Activated CD8-positive, alpha-beta memory T cell treated with anti-CD3 and anti-CD28 coated beads for 36 hours (primary cell): ENCODE measurements around the gene TMEM179. TPM values are rescaled to one million over a fixed set of nuclear protein-coding genes. Genes with fewer than 3 reads are reported as not detected.
"Not testable (repeated sequence)": the region's sequence is repeated elsewhere in the genome, so short reads cannot be mapped to it uniquely, and the experiment has no call there.

Experiments used
- CTCF ChIA-PET: fragments of 350-600 bp; sonication (Branson Sonifier 250); formaldehyde crosslinking; loops from one replicate; lab custom pipeline; 2021; ENCODE audit warnings: antibody characterized with exemption; lab: Charles Lee
- POLR2A ChIA-PET: fragments of 350-600 bp; sonication (Branson Sonifier 250); formaldehyde crosslinking; loops from one replicate; lab custom pipeline; 2021; ENCODE audit warnings: antibody characterized with exemption; lab: Charles Lee
- total RNA-seq, 2 experiments: library from RNA; stranded (reverse); gene quantifications; one replicate each; pipeline ENCODE4 v1.2.3, GENCODE V29; 2021

Gene TMEM179
- total RNA-seq, 2 experiments from 2014 or later, result not detected

DNA sequence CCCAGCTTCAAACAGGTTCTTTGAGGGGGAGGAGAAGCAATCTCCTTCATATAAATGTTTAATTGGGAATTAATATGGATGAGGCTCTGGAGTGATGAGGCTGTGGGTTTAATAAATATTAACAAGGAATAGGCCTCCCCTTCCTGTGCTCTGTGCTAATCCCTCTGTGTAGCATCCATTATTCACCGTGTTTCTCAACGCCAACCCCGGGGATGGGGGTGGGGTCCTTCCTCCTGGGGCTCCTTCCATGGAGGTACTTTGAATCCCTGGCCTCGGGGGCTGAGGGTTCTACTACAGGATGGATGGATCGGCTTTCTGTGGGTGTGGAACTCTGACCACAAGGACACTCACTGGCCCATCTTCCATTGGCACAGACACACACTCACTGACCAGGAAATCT is 34.9 kb upstream of the TMEM179 start:
- CTCF ChIA-PET, result interaction anchor here (1.2 to 1.3 kb wide), 2 partner anchors 70 to 545 kb away, joined by 3 to 4 read pairs; no protein-coding TSS in a partner anchor

DNA sequence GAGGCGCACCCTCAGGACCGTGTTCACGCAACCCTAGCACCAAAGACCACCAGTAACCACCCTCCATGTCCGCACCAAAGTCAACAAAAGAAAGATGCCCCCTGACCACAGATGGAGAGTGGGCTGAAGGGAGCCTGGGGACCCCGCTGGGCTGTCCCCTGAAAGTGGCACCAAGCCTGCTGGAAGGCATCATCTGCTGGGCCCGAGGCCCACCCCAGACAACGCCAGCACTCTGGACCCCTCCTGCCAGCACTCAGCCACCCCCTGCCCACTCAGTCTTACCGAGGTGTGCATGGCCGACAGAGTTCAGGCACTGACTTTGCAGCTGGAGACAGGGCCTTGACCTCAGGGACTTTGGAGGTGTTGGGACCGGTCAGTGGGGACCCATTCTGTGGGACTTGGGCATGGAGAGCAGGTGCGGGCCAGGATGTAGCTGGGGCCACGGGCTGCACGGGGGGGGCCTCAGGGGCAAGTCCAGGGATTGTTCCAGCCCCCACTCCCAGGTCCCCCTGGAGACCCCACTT is 34.4 kb upstream of the TMEM179 start:
- ChIA-PET POLR2A (no interaction called here), CTCF (no interaction called here)

More for the DNA sequence above, 34.9 kb upstream of the TMEM179 start:
- POLR2A ChIA-PET, result no interaction called here

DNA sequence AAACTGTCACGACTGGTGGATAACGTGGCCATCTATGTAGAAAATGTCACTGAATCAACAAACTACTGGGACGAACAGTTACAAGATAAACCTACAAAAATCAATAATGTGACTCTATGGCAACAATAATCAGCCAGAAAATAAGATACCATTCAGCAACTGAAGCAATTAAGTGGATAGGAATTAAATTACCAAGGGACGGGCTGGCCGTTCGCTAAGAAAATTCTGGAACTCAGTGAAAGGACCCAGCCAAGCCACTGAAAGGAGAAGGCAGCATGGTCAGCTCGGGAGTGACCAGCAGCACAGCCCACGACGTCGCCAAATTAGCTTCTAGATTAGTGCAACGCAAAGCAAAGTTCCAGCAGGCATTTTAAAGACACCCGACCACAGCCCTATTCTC is 33.6 kb upstream of the TMEM179 start:
- ChIA-PET CTCF (no interaction called here), POLR2A (no interaction called here)

DNA sequence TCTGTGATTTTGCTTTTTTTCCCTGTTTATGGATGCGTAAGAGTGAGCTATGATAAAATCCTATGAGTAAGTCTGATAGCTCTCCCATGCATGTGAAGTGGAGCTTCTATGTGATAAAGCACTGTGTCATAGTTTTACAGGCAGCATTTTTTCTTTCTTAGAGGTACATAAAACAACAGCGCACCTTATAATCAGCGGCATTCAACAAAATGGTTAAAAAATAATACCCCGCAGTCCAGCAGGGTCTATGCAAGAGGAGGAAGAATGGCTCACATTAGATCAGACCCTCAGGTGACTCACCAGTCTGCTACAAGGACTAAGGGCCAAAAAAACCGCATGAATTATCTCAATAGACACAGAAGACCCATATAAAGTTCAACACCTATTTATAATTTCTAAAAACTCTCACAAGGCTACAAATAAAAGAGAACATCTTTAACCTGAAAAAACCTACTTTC is 33.0 kb upstream of the TMEM179 start:
- CTCF ChIA-PET, result no interaction called here
- POLR2A ChIA-PET, result no interaction called here

DNA sequence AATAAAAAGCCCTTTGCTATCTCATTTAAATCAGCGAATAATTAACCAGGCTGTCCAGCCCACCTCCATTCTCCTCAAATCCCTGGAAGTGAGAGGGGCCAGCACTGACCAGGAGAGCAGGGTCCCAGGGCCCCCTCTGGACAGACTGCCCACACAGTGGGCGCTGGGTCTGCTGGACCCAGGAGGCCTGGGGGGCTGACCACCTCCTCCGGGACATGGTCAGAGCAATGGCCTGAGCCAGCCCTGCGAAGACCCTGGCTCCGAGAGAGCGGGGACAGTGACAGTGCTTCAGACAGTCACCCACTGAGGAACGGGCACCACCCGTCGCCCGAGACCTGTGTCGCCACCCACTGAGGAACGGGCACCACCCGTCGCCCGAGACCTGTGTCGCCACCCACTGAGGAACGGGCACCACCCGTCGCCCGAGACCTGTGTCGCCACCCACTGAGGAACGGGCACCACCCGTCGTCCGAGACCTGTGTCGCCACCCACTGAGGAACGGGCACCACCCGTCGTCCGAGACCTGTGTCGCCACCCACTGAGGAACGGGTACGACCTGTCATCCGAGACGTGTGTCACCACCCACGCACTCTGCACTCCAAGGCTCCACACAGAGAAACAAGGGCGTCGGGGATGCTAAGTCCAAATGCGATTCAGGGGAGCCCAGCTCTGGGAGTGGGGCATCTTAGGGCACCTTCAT is 32.4 kb upstream of the TMEM179 start:
- CTCF ChIA-PET, POLR2A ChIA-PET: not testable (repeated sequence)

DNA sequence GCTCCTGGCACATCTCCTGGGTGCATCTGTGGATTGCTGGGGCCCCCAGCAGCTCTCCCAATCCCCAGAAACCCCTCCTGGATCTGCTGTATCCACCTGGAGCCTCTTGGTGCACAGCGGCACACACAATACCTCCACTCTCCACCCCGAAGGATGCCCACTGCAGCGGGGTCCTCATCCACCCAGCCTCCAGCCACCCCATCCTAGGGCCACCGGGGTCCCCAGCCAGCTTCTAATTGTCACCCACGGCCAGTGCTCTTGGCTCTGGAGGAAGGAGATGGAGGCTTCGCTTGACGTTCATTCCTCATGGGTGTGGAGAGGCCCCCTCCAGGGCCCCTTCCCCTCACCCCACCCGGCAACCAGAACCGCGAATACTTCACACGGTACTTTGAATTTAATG is 31.6 kb upstream of the TMEM179 start:
- ChIA-PET POLR2A (no interaction called here), CTCF (interaction anchor here (0.9 kb wide), 1 partner anchor 12 kb away, joined by 4 read pairs; no protein-coding TSS in a partner anchor)

DNA sequence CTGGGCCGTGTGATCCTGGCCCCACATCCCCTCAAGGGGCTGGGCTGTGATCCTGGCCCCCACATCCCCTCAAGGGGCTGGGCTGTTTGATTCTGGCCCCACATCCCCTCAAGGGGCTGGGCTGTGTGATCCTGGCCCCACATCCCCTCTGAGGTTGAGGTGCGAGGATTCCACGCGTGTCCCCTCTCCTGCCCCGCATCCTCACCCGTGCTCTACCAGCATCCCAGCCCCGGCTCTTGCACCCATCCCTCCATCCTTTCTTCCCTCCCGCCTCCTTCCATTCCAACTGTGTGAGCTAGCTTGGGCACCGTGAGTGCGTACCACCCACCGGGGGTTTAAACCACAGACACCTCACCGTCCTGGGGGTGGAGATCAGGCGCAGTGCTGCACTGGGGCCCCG is 31.1 kb upstream of the TMEM179 start:
- ChIA-PET CTCF (interaction anchor here (0.9 kb wide), 1 partner anchor 12 kb away, joined by 4 read pairs; no protein-coding TSS in a partner anchor), POLR2A (no interaction called here)

DNA sequence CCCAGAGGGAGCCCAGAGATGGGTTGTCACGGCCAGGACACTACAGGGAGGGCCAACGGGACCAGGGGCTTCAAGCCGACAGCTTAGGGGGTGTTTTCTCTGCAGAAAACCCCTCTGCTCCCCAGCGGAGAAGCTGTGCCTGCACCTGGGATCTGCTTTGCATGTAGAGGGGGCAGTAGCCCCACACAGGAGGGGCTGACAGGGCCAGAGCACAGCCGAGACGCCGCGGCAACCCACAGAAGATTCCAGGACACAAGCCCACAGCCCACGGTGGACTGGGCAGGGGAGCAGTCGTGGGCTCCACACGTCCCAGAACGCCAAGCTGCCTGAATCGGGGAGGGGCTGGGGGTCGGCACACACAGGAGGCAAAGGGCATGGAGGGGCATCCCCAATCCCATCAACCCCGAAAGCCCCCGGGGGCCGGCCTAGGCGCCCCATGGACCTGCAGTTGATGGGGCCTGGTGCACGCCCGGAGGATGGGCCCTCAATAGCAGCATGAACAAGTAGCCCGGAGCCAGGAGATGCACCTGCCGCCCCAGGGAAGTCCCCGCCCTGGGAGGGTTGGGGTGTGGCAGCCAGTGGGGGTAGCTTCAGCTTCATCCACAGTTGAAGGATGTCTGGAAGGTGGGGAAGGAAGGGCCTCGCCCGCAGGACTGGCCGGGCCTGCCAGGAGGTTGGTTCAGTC is 30.5 kb upstream of the TMEM179 start:
- ChIA-PET CTCF (no interaction called here), POLR2A (no interaction called here)

DNA sequence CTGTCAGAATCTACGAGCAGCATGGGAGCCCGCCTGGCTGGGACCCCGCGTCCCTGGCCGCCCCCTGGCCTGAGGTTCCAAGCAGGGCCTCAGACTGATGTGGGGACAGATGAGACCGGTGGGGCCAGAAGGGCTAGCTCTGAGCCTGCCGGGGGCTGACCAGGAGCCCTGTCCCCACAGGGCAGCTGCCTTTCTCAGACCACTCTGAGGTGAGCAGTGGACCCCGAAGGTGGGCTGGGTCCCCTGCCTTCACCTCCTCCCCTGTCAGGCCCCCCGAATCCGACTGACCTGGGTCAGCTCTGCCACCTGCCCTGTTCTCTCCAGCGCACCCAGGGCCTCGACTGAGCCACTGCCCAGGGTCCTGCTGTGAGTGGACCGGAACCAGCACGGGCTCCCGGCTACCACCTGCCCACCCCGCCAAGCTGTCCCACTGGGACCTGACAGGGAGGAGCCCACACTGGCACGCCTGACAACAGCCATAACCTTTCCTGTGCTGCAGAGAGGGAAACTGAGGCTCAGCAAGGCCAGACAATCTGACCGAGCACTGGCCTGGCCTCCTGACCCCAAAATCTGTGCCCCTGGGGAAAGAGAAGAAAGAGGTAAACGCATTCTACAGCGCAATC is 29.7 kb upstream of the TMEM179 start:
- POLR2A ChIA-PET, result no interaction called here

DNA sequence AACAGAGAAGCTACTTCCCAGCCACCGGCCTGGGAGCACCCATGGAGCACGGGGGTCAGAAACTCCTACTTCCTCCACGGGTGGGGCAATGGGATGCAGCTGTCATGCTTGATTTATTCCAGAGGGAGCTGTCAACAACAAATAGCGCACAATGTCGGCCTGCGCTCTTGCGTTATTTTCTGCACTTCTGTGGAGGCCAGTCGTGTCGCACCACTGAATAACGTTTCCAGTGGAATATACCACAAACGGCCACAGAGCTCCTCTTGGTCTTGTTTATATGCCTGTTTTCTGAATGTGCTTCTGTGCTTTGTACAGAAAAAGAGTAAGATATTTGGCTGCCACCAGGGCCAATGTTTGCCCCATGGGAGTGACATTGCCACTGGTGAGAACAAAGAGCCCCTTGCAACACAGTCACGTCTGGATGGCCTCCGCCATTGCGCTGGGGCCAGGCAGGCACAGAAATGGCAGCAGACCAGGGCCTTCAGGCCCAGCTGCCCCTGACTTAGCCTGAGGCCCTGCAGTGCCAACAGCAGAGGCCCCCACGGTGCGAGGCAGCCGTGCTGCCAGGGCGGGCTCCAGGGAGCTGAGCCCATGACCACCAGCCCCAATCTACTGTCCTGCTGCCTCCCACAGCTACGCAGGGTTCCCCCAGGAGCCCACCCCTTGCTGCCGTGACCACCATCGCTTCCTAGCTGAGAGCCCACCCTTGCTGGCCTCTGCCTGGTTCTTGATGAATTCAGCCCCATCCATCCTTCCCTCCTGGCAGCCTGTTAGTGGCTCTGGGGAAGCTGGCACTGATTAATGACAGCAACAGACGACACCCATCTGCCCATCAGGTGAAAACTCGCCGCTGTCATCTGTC is 28.9 kb upstream of the TMEM179 start:
- ChIA-PET CTCF (interaction anchor here (0.6 kb wide), 1 partner anchor 30 kb away, joined by 3 read pairs; no protein-coding TSS in a partner anchor), POLR2A (no interaction called here)

More for the DNA sequence above, 29.7 kb upstream of the TMEM179 start:
- CTCF ChIA-PET, result no interaction called here

DNA sequence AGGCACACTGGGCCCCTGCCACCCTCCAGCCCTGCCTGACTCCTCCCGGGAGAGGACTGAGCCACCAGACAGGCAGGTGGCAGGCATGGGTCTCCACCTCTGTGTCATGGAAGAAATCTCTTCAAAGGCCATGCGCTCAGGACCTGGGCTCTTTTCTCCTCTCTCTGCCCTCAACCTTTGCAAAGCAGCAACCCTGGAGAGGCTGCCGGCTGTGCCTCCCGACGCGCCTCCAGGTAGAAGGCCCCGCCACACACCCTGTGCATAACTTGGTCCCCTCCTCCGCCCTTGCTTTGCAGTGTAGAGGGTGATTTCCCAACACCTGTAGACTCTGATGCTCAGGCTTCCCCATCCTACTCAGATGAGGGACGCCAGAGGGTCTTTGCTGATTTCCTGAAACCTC is 28.2 kb upstream of the TMEM179 start:
- POLR2A ChIA-PET, result no interaction called here
- CTCF ChIA-PET, result no interaction called here

DNA sequence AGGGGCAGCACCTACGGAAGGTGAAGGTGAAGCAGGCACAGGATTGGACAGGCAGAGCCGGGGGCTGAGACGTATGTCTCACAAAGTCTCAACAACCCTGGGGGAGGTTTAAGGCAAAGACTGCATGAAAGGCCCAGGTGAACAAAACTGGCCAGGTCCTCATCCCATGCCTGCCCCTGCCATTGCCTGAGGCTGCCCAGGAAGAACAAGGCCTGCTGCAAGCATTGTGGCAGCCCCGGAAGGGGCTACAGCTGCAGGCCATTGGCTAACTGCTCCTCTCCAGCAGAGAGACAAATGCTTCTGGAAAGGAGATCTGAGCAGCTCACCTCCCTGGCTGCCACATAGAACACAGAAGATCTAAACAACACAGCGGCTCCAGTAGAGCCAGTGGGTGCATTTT is 20.4 kb upstream of the TMEM179 start:
- ChIA-PET CTCF (no interaction called here), POLR2A (no interaction called here)

DNA sequence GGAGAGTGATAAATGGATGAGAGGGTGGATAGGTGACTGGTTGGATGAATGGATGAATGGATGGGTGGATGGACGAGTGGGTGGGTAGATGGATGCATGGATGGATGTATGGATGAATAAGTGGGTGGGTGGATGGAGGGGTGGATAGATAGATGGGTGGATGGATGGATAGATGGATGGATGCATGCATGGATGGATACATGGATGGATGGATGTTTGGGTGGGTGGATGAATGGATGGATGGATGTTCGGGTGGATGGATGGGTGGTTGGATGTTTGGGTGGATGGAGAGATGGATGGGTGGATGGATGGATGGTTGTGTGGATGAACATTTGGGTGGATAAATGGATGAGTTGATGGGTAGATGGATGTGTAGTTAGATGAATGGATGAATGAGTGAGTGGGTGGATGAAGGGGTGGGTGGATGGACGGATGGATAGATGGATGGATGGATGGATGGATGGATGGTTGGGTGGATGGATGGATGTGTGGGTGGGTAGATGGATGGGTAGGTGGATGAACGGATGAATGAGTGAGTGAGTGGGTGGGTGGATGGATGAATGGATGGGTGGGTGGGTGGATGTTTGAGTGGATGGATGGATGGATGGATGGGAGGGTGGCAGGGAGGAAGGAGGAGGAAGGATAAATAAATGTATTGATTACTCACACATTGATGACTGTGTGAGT is 9.7 kb upstream of the TMEM179 start:
- POLR2A ChIA-PET, result no interaction called here
- CTCF ChIA-PET, result no interaction called here

DNA sequence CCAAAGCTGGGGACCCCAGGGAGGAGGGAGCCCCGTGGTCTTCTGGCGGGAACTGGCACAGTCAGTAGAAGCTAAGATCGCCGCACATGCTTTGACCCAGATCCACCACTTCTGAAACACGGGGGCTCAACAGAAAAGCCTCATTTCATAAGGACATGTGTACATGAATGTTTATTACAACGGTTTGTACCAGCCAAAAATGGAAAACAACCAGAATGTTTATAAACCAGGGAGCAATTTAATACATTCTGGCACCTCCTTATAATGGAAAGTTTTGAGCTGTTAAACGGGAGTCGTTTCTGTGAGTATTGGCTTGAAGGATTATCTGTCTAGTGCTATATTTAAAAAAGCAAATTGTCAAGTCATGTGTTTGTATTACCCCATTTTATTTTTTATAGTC is 7.3 kb upstream of the TMEM179 start:
- POLR2A ChIA-PET, result interaction anchor here (0.6 kb wide), 1 partner anchor 10 kb away, joined by 4 read pairs; no protein-coding TSS in a partner anchor
- CTCF ChIA-PET, result no interaction called here

DNA sequence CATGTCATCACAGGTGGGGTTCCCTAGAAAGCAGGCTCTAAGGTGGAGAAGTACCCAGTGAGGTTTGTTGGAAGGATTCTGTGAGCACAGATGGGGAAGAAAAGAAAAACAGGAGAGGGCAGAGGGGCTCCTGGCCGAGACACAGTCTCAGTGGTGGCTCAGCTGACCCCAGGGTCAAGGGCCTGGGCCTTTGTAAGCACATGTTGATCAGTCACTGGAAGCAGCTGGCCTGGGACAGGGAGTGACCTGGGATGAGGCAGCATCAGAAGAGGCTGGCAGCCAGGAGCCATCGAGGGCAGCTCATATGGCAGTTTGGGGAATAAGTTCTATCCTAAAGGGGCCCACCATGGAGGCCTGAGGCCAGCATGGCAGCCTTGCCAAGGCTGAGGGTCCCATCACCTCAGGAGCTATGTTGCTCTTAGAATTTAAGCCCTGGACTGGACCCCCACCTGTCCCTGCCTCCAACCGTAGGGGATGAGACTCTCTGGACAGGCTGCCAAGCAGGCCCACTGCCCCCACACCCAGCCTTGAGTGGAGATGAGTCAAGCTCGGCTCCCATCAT is 6.3 kb upstream of the TMEM179 start:
- ChIA-PET POLR2A (no interaction called here), CTCF (no interaction called here)

DNA sequence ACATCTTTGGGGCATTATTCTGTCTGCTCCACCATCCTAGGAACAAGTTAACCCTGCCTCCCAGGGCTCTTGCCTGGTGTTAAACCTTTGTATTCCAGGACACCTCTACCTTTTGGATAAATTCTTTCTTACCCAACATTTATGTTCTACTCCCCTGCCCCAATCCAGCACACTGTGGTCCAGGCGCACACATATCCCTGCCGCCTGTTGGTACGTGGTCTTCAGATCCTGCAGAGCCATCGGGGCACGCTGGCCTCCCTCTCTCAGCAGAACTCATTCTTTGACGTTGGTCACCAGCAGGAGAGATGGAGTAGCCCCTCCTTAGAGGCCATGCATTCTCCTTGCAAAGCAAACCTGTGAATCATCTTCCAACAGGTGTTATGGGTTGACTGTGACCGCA is 5.1 kb upstream of the TMEM179 start:
- POLR2A ChIA-PET, result no interaction called here
- CTCF ChIA-PET, result no interaction called here

DNA sequence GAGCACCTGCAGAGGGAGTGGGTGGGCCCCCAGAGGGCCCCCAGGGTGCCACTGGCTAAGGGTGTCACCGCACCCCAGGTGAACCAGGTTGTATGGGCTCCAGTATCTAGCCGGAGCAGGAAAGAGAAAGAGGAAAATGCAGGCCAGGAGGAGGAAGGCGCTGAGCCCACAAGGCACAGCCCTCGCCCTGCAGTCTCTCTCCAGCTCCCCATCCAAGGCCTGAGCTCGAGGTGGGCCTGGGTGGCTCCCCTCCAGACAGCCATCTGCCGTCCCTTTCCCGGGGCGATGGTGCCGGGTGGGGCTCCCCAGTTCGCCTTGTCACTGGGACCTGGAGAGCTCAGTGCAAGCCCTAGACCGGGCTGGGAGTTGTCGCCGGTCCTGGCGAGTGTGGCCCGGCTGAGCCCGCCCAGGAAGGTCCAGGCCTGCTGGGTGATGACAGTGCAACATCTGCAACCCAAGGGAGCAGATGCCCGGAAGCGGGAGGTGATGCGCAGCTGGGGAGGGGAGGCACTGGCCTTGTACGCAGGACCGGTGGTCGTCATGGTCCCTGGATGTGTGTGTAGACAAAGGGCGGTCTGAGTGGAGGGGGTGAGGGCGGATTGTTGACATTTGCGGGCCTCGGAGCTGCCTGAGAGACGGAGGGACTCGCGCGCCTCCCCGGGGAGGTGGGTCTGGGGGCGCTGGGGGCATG is 716 bp downstream of the TMEM179 start:
- ChIA-PET POLR2A (no interaction called here), CTCF (interaction anchor here (1.1 kb wide), 1 partner anchor 20 kb away, joined by 3 read pairs; no protein-coding TSS in a partner anchor)

DNA sequence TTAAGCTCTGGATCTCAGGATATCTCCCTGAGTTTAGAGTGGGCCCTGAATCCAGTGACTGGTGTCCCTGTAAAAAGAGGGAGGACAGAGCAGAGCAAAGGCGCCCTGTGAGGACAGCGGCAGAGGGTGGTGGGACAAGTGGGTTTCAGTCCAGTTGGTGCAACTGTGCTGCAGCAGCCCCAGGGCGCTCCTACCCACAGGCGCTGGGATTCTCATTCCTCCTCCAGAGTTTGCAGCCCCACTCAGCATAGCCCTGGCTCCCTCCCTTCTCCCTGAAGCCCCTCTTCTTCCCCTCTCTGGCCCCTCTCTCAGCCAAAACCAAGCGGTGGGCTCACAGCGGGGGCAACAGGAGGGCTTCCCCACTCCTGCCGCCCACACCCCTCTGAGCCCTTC is 1.6 kb downstream of the TMEM179 start:
- ChIA-PET POLR2A (no interaction called here), CTCF (no interaction called here)
